ENCODE data around the gene TAF6. TPM values are rescaled to one million over a fixed set of nuclear protein-coding genes. Genes with fewer than 3 reads are reported as not detected.

The TAF6 gene
- total and polyA plus RNA-seq, 9 of the 15 experiments (the other 6 are each of a cell fraction or from before 2014, with no cell fraction given) = 0.78 to 78.7 (median 21.3) TPM

DNA sequence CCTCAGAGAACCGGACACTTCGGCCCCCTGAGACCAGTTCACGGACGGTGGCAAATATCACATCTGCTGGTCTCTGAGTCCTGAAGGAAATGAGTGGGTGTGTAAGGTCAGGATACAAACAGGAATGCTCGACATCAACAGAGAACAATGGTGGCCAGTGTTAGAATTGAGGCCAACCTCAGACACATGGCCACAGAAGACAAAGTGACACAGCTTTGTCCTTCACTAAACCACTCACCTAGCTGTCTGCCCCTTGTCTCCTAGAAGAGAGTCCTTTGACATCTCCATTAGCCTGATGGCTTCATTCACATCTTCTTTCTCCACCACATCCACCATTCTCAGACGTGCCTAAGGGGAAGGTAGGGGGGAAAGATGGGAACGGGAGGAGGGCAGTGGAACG lies 26.1 kb downstream of the TAF6 start (continued):
- TF ChIP-seq, protein P1, sequence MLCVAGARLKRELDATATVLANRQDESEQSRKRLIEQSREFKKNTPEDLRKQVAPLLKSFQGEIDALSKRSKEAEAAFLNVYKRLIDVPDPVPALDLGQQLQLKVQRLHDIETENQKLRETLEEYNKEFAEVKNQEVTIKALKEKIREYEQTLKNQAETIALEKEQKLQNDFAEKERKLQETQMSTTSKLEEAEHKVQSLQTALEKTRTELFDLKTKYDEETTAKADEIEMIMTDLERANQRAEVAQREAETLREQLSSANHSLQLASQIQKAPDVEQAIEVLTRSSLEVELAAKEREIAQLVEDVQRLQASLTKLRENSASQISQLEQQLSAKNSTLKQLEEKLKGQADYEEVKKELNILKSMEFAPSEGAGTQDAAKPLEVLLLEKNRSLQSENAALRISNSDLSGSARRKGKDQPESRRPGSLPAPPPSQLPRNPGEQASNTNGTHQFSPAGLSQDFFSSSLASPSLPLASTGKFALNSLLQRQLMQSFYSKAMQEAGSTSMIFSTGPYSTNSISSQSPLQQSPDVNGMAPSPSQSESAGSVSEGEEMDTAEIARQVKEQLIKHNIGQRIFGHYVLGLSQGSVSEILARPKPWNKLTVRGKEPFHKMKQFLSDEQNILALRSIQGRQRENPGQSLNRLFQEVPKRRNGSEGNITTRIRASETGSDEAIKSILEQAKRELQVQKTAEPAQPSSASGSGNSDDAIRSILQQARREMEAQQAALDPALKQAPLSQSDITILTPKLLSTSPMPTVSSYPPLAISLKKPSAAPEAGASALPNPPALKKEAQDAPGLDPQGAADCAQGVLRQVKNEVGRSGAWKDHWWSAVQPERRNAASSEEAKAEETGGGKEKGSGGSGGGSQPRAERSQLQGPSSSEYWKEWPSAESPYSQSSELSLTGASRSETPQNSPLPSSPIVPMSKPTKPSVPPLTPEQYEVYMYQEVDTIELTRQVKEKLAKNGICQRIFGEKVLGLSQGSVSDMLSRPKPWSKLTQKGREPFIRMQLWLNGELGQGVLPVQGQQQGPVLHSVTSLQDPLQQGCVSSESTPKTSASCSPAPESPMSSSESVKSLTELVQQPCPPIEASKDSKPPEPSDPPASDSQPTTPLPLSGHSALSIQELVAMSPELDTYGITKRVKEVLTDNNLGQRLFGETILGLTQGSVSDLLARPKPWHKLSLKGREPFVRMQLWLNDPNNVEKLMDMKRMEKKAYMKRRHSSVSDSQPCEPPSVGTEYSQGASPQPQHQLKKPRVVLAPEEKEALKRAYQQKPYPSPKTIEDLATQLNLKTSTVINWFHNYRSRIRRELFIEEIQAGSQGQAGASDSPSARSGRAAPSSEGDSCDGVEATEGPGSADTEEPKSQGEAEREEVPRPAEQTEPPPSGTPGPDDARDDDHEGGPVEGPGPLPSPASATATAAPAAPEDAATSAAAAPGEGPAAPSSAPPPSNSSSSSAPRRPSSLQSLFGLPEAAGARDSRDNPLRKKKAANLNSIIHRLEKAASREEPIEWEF (CRISPR knock-in tag; IDR thresholded peaks at IDR 0.05) = no peak
- no peak for TF ChIP-seq KAT7 (CRISPR knock-in tag; IDR thresholded peaks at IDR 0.05; ENCODE audit: borderline replicate concordance)
- TF ChIP-seq NFIC (IDR thresholded peaks at IDR 0.05) = 0 out of 2 replicates have a peak, but pooled peaks have one; percentile 7
- no peak for TF ChIP-seq NBN (IDR thresholded peaks at IDR 0.05; ENCODE audit: low read depth)
- TF ChIP-seq SMC3 (conservative IDR thresholded peaks at IDR 0.05; ENCODE audit: insufficient read depth, low read depth, low read length) = no peak
- peak; percentile 37 for TF ChIP-seq POLR2A (conservative IDR thresholded peaks at IDR 0.05)
- no peak for TF ChIP-seq PHF8 (IDR thresholded peaks at IDR 0.05; ENCODE audit: borderline replicate concordance, low read length)
- TF ChIP-seq ZNF133 (CRISPR knock-in tag; IDR thresholded peaks at IDR 0.05) = no peak

Measured in K562 (cell line).